ENCODE data around the gene GPS1.

The GPS1 gene

DNA sequence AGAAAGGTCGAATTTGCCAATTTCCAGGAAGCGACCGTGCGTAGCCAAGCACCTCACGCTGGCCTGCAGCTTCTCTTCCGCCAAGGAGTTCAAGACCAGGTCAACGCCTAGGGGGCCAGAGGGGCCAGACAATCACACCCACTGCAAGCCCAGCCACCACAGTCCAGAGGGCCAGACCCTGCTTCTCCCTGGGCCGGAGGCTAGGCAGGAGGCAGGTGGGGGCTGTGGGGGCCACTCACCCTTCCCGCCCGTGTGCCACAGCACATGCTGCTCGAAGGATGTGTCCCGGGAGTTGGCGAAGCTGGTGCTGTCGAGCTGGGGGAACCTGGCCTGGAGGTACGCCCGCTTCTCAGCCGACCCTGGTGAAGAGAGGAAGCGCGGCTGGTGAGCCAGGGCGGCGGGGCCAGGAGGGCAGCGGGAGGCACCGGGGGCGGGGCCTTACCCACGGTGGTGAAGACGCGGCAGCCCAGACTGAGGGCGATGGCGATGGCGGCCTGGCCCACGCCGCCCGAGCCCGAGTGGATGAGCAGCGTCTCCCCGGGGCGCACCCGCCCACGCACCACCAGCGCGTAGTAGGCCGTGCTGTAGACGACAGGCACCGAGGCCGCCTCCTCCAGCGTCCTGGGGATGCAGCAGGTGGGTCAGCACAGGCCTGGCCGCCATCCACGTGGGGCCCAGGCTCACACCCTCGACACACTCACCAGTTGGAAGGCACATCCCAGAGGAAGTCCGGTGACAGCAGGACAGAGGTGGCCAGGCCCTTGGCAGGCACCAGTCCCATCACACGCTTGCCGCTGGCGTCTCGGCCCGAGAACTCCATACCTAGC, 32.0 kb downstream of the GPS1 start:
- no peak overlapping the region for H3K4me3 ChIP-seq (ENCODE audit: low read length)
- H3K9me3 ChIP-seq (ENCODE audit: control insufficient read depth, insufficient read depth, low read length), result no peaks in the 10 kb centered on the region
- H3F3A ChIP-seq (ENCODE audit: control insufficient read depth, insufficient read depth), result no peaks in the 10 kb centered on the region
- no peaks in the 10 kb centered on the region for H3K27me3 ChIP-seq (ENCODE audit: control insufficient read depth, low read length)
- H3K4me2 ChIP-seq (ENCODE audit: low read length), result no peak overlapping the region
- no peak for TF ChIP-seq CTCF (IDR thresholded peaks at IDR 0.05; ENCODE audit: low read depth, low read length, poor library complexity, severe bottlenecking)
- TF ChIP-seq EZH2phosphoT487 (IDR thresholded peaks at IDR 0.05; ENCODE audit: borderline replicate concordance, low read length), result no peak
- H3K27ac ChIP-seq (ENCODE audit: low read depth, low read length), result no peak overlapping the region
- peaks cover 95% of the 10 kb centered on the region for H3K36me3 ChIP-seq (ENCODE audit: control insufficient read depth, low read length)
- H3K79me2 ChIP-seq (ENCODE audit: control insufficient read depth, low read length), result no peaks in the 10 kb centered on the region; the same call in 1 of the 2 replicates
- no peaks in the 10 kb centered on the region; the same call in 1 of the 2 replicates for H4K20me1 ChIP-seq (ENCODE audit: control insufficient read depth, insufficient read depth, low read depth, low read length)
- no peaks in the 10 kb centered on the region for H3K9me2 ChIP-seq (replicated peaks; ENCODE audit: control insufficient read depth, low read length)
- H3K4me1 ChIP-seq (ENCODE audit: control insufficient read depth, low read length), result no peaks in the 10 kb centered on the region

- H3K27ac ChIP-seq (ENCODE audit: low read depth, low read length), result no peak overlapping the region
- H3K4me3 ChIP-seq (ENCODE audit: low read length), result no peak overlapping the region
- no peak overlapping the region for H3K4me2 ChIP-seq (ENCODE audit: low read length)
- no peak for TF ChIP-seq EZH2phosphoT487 (IDR thresholded peaks at IDR 0.05; ENCODE audit: borderline replicate concordance, low read length)
- no peak for TF ChIP-seq CTCF (IDR thresholded peaks at IDR 0.05; ENCODE audit: low read depth, low read length, poor library complexity, severe bottlenecking)
- H3K79me2 ChIP-seq (ENCODE audit: control insufficient read depth, low read length), result no peaks in the 10 kb centered on the region; the same call in 1 of the 2 replicates
- no peaks in the 10 kb centered on the region for H3K9me2 ChIP-seq (replicated peaks; ENCODE audit: control insufficient read depth, low read length)
- H3K9me3 ChIP-seq (ENCODE audit: control insufficient read depth, insufficient read depth, low read length), result no peaks in the 10 kb centered on the region
- peaks cover 97% of the 10 kb centered on the region for H3K36me3 ChIP-seq (ENCODE audit: control insufficient read depth, low read length)
- H3F3A ChIP-seq (ENCODE audit: control insufficient read depth, insufficient read depth), result no peaks in the 10 kb centered on the region
- H4K20me1 ChIP-seq (ENCODE audit: control insufficient read depth, insufficient read depth, low read depth, low read length), result no peaks in the 10 kb centered on the region; the same call in 1 of the 2 replicates
- no peaks in the 10 kb centered on the region for H3K4me1 ChIP-seq (ENCODE audit: control insufficient read depth, low read length)
- H3K27me3 ChIP-seq (ENCODE audit: control insufficient read depth, low read length), result no peaks in the 10 kb centered on the region
Measured at GRCh38 chr17:82084373-82085030, 32.8 kb downstream of the GPS1 start.

- TF ChIP-seq CTCF (IDR thresholded peaks at IDR 0.05; ENCODE audit: low read depth, low read length, poor library complexity, severe bottlenecking), result no peak
- no peak for TF ChIP-seq EZH2phosphoT487 (IDR thresholded peaks at IDR 0.05; ENCODE audit: borderline replicate concordance, low read length)
- no peak overlapping the region for H3K4me3 ChIP-seq (ENCODE audit: low read length)
- H3K79me2 ChIP-seq (ENCODE audit: control insufficient read depth, low read length), result no peaks in the 10 kb centered on the region; the same call in 1 of the 2 replicates
- H3F3A ChIP-seq (ENCODE audit: control insufficient read depth, insufficient read depth), result no peaks in the 10 kb centered on the region
- H3K4me1 ChIP-seq (ENCODE audit: control insufficient read depth, low read length), result no peaks in the 10 kb centered on the region
- H3K27me3 ChIP-seq (ENCODE audit: control insufficient read depth, low read length), result no peaks in the 10 kb centered on the region
- H3K27ac ChIP-seq (ENCODE audit: low read depth, low read length), result no peak overlapping the region
- no peaks in the 10 kb centered on the region for H3K9me2 ChIP-seq (replicated peaks; ENCODE audit: control insufficient read depth, low read length)
- no peaks in the 10 kb centered on the region for H4K20me1 ChIP-seq (ENCODE audit: control insufficient read depth, insufficient read depth, low read depth, low read length)
- H3K4me2 ChIP-seq (ENCODE audit: low read length), result no peak overlapping the region
- peaks cover 97% of the 10 kb centered on the region for H3K36me3 ChIP-seq (ENCODE audit: control insufficient read depth, low read length)
- no peaks in the 10 kb centered on the region for H3K9me3 ChIP-seq (ENCODE audit: control insufficient read depth, insufficient read depth, low read length)
Measured at GRCh38 chr17:82085031-82085861, 33.5 kb downstream of the GPS1 start.

All from DOHH2 (cell line).